Heart right ventricle (tissue), 16 donors: Measurements from ENCODE around the gene APOA4. TPM values are rescaled to one million over a fixed set of nuclear protein-coding genes. Genes with fewer than 3 reads are reported as not detected.
A peak's percentile ranks its signal among the peaks of the same experiment; 100 is the strongest.

Experiments
- ATAC-seq, 8 donors: fragments of 200-7000 bp; cut with Tn5 transposase; one replicate each; pipeline ENCODE4 v1.9.1; 2020; ENCODE audit warnings: mild to moderate bottlenecking in 8 of 8, moderate library complexity in 8 of 8, moderate number of reproducible peaks in 1 of 8
- DNase-seq, 2 donors: peaks; one replicate each; pipeline ENCODE4 v3.0.0-alpha.2; 2020
- H3K27ac ChIP-seq, 10 donors: fragments of 200-600 bp; sonication (generic) in 2 of 10; one replicate each; pipeline versions ENCODE4 v1.5.0 to v1.8.0; 2020 to 2022; ENCODE audit warnings: mild to moderate bottlenecking in 3 of 10
- H3K27me3 ChIP-seq, 7 donors: fragments of 200-600 bp; one replicate each; pipeline ENCODE4 v1.8.0; 2021 to 2022; ENCODE audit warnings: mild to moderate bottlenecking in 2 of 7
- H3K36me3 ChIP-seq, 9 donors: fragments of 200-600 bp; sonication (generic) in 1 of 9; one replicate each; pipeline versions ENCODE4 v1.5.0 to v1.8.0; 2020 to 2022; ENCODE audit warnings: mild to moderate bottlenecking in 2 of 9
- H3K4me1 ChIP-seq, 9 donors: fragments of 200-600 bp; sonication (generic) in 1 of 9; one replicate each; pipeline versions ENCODE4 v1.5.0 to v1.8.0; 2020 to 2022; ENCODE audit warnings: mild to moderate bottlenecking in 4 of 9
- H3K4me3 ChIP-seq, 10 donors: fragments of 200-600 bp; sonication (generic) in 2 of 10; one replicate each; pipeline versions ENCODE4 v1.5.0 to v1.8.0; 2020 to 2022; ENCODE audit warnings: mild to moderate bottlenecking in 7 of 10, moderate library complexity in 2 of 10
- H3K9me3 ChIP-seq, 11 donors: fragments of 200-600 bp in 10 of 11; sonication (generic) in 2 of 11; one replicate each; pipeline versions ENCODE4 v1.5.0 to v1.8.0; 2013 to 2022; ENCODE audit warnings: mild to moderate bottlenecking in 2 of 11, control low read depth in 1 of 11, moderate library complexity in 1 of 11
- WGBS, 2 donors: extraction: QIAGEN DNeasy Blood & Tissue Kit; methylation state at CpG; one replicate each; pipeline ENCODE4 v1.1.7; 2013; ENCODE audit warnings: inconsistent platforms in 1 of 2; 5-methylcytosine and 5-hydroxymethylcytosine counted together
- intact Hi-C, 10 donors: fragments of 100-400 bp; cut with DNase I; formaldehyde crosslinking; loops; one replicate each; pipeline versions ENCODE4 v1.11.1 to v1.14.2; 2022
- polyA plus RNA-seq, 2 donors: library from polyadenylated mRNA; stranded (reverse); fragments of 200-250 nt; gene quantifications; one replicate each; pipeline ENCODE4 v1.2.3, GENCODE V29; 2013
- total RNA-seq, 10 donors: library from RNA; stranded (reverse); fragmentation: NEBNext Ultra II Directional in 3 of 10; extraction: Animal tissue kit (Norgen Biotek cat#: 25700) in 3 of 10; gene quantifications; one replicate each; pipeline versions ENCODE4 v1.2.1 to v1.2.4, GENCODE V29; 2021 to 2023
- TF ChIP-seq, protein P1 (sequence below), 9 donors: fragments of 200-600 bp; sonication (generic) in 2 of 9; IDR thresholded peaks; one replicate each; pipeline versions ENCODE4 v1.5.0 to v1.8.0; 2021 to 2022; ENCODE audit warnings: antibody characterized with exemption in 9 of 9, mild to moderate bottlenecking in 5 of 9, moderate library complexity in 1 of 9
- donor health status: Arrhythmogenic right ventricular cardiomyopathy.
- donor health status: ischemic (EF 13 %, LVEDD 7.1; RV severe dilation, severe dysfunction).
- donor health status: healthy with polysubstance abuse.
- donor health status: DM: no; HTN: yes; CAD: no.
- donor health status: DM: no; HTN: no; CAD: no.
- donor health status: ischemic (EF 25% LVEDD 6.9; RV normal size, moderate dysfunction).
- donor health status: ischemic (EF 25% LVEDD 5.7; RV mildly dilated, moderate dysfunction).
- donor health status: healthy.
- donor health status: DM: yes; HTN: yes; CAD: no.
- donor health status: Ischemic cardiomyopathy.
- donor health status: ischemic (EF 35%, LVEDD 5.7; RV mildly dilated, moderate dysfunction).
- donor health status: nonischemic (EF 11% LVEDD 7.7; RV severe dilation, severe dysfunction).
- donor health status: DM: yes; HTN: yes; CAD: no.
- donor health status: PGD.
- donor health status: ischemic (EF 29% LVEDD 5.4; RV normal size, mild dysfunction).
- donor health status: nonischemic (EF 23%, LVEDD 6.1; RV moderate dilation, normal function).

Gene APOA4
- total and polyA plus RNA-seq, 12 donors, result 0.26 to 0.75 (median 0.28) TPM; not detected in 9

DNA sequence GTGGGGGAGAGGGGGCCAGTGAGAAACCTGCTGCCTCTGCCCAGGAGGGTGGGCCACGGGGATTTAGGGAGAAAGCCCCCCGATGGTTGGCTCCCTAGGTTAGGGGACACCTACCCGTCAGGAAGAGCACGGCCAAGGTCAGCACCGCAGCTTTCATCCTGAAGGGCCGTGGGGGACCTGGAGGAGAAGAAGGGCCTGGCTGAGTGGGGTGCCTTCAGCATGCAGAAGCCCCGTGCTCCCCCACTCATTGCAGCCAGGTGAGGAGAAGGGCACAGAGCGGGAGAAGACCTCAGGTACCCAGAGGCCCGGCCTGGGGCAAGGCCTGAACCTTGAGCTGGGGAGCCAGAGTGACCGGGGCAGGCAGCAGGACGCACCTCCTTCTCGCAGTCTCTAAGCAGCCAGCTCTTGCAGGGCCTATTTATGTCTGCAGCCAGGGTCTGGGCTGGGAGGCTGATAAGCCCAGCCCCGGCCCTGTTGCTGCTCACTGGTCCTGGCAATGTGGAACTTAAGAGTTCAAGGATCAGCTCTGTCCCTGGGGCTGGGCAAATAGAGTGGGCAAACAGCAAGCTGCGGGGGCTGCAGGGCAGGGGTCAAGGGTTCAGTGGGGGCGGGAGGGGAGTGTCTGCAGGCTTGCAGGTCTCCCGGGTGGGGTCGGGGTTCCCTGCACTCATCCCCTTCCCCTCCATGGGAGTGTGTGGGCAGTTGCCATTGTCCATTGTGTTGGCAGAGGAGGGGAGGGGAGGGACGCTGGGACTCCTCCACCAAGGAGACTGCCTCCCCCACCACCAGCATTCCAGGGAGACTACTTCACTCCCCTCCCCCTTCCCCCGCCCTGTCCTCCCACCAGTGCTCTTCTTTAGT lies 14.4 kb upstream of the APOA4 start, which contains the start of gene APOA1:
Gene APOA1 (minus strand): TSS at position 392 of the 861 bp plus-strand sequence. CDS start 235 bp downstream, at position 157.
- no peaks in the 10 kb centered on the region for H3K9me3 ChIP-seq
- intact Hi-C loops, result loop anchor here in 7 of 10 donors (2.0 to 5.0 kb wide), 5 partner anchors 35 to 49 kb away; partner anchors contain the start of genes APOA5 (in 5 of the 7) and ZPR1 (in 1 of the 7)
- H3K27me3 ChIP-seq, result no peaks in the 10 kb centered on the region
- peaks cover 0 to 1% (median 0%) of the 10 kb centered on the region in 9 donors for H3K36me3 ChIP-seq
- WGBS, 2 donors, result 55 to 57% methylated on average over 17 to 19 of the region's 19 CpGs
- H3K4me3 ChIP-seq, result peak within 1 kb of the TSS in 5 of 10 donors; percentile 42 to 53 (median 49)
- H3K4me1 ChIP-seq, result peaks cover 11 to 63% (median 38%) of the 10 kb centered on the region in 9 donors
- ATAC-seq, result peak in 3 of 8 donors; percentile 8 to 55 (median 14)
- TF ChIP-seq, protein P1, sequence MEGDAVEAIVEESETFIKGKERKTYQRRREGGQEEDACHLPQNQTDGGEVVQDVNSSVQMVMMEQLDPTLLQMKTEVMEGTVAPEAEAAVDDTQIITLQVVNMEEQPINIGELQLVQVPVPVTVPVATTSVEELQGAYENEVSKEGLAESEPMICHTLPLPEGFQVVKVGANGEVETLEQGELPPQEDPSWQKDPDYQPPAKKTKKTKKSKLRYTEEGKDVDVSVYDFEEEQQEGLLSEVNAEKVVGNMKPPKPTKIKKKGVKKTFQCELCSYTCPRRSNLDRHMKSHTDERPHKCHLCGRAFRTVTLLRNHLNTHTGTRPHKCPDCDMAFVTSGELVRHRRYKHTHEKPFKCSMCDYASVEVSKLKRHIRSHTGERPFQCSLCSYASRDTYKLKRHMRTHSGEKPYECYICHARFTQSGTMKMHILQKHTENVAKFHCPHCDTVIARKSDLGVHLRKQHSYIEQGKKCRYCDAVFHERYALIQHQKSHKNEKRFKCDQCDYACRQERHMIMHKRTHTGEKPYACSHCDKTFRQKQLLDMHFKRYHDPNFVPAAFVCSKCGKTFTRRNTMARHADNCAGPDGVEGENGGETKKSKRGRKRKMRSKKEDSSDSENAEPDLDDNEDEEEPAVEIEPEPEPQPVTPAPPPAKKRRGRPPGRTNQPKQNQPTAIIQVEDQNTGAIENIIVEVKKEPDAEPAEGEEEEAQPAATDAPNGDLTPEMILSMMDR (IDR thresholded peaks at IDR 0.05), result no peak
- DNase-seq, result peak in 1 of 2 donors; percentile 24
- H3K27ac ChIP-seq, result peak within 1 kb of the TSS; percentile 36 to 88 (median 83)

DNA sequence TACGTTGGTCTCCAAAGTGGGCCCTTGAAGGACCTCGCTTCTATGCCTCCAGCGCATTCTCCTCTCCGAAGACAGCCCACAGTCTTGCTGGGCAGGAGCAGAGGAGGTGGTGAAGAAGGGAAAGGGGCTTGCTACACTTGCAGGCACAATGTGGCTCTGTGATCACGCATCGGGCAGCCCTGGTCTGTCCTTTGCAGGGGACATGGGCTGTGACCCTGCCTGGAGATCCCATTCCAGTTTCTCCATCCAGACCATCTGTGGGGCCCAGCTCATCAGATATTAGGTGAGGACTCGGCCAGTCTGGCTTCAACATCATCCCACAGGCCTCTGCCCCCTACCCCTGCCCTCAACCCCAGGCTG lies 13.5 kb upstream of the APOA4 start:
- intact Hi-C loops, result loop anchor here in 7 of 10 donors (2.0 to 5.0 kb wide), 5 partner anchors 36 to 48 kb away; partner anchors contain the start of genes APOA5 (in 5 of the 7) and ZPR1 (in 1 of the 7)
- TF ChIP-seq, protein P1 (IDR thresholded peaks at IDR 0.05), result no peak
- H3K27me3 ChIP-seq, result no peaks in the 10 kb centered on the region
- peak overlapping the region; percentile 36 to 88 (median 83) for H3K27ac ChIP-seq
- DNase-seq, result no peak
- 80 to 88% methylated on average over 7 of the region's 7 CpGs for WGBS, 2 donors
- H3K4me1 ChIP-seq, result peaks cover 11 to 63% (median 38%) of the 10 kb centered on the region in 9 donors
- ATAC-seq, result no peak
- peak overlapping the region in 5 of 10 donors; percentile 42 to 53 (median 49) for H3K4me3 ChIP-seq
- no peaks in the 10 kb centered on the region for H3K36me3 ChIP-seq
- H3K9me3 ChIP-seq, result no peaks in the 10 kb centered on the region

DNA sequence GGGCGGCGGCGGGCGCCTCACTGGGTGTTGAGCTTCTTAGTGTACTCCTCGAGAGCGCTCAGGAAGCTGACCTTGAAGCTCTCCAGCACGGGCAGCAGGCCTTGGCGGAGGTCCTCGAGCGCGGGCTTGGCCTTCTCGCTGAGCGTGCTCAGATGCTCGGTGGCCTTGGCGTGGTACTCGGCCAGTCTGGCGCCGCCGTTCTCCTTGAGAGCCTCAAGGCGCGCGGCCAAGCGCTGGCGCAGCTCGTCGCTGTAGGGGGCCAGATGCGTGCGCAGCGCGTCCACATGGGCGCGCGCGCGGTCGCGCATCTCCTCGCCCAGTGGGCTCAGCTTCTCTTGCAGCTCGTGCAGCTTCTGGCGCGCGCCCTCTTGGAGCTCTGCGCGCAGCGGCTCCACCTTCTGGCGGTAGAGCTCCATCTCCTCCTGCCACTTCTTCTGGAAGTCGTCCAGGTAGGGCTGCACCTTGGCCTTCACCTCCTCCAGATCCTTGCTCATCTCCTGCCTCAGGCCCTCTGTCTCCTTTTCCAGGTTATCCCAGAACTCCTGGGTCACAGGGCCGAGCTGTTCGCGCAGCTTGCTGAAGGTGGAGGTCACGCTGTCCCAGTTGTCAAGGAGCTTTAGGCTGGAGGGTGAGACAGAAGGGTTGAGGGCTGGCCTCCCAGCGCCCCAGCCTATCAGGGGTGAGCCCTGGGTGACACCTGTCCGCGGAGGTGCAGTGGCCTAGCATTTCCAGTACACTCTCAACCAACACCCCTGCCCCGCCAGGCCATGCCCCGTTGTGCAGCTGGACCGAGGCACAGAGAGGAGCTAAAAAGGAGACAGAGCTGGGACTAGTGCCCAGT lies 12.9 kb upstream of the APOA4 start:
- WGBS, 2 donors, result 9 to 11% methylated on average over 57 of the region's 57 CpGs
- ATAC-seq, result peak; percentile 81 to 90 (median 86)
- peaks cover 11 to 63% (median 38%) of the 10 kb centered on the region in 9 donors for H3K4me1 ChIP-seq
- no peaks in the 10 kb centered on the region for H3K36me3 ChIP-seq
- no peaks in the 10 kb centered on the region for H3K27me3 ChIP-seq
- H3K9me3 ChIP-seq, result no peaks in the 10 kb centered on the region
- H3K4me3 ChIP-seq, result peak overlapping the region in 9 of 10 donors; percentile 3 to 57 (median 46)
- peak overlapping the region; percentile 36 to 88 (median 83) for H3K27ac ChIP-seq
- intact Hi-C loops, result loop anchor here in 9 of 10 donors (1.0 to 5.0 kb wide), 6 partner anchors 36 to 47 kb away; partner anchors contain the start of genes APOA5 (in 7 of the 9) and ZPR1 (in 1 of the 9)
- TF ChIP-seq, protein P1 (IDR thresholded peaks at IDR 0.05), result peak; percentile 18 to 81 (median 57)
- DNase-seq, result peak; percentile 83 to 91
